Endothelial cell of umbilical vein (primary cell): ENCODE measurements around the gene CPNE5. TPM values are rescaled to one million over a fixed set of nuclear protein-coding genes. Genes with fewer than 3 reads are reported as not detected.

ENCODE experiments used
- BruUV-seq: library from RNA; stranded (reverse); fragments of 400-500 nt; replicated peaks from 2 replicates; lab custom pipeline; 2021; lab: Mats Ljungman, UMichigan
- CTCF ChIA-PET: fragments of 300-600, 350-600 bp; sonication (Branson Sonifier 250); formaldehyde crosslinking; loops from one replicate; lab custom pipeline; 2021; ENCODE audit warnings: antibody characterized with exemption, inconsistent platforms; lab: Charles Lee
- POLR2A ChIA-PET: fragments of 300-600, 350-600 bp; sonication (Branson Sonifier 250); formaldehyde crosslinking; loops from one replicate; lab custom pipeline; 2021; ENCODE audit warnings: antibody characterized with exemption, inconsistent platforms; lab: Charles Lee
- DNase-seq: peaks from one replicate; pipeline ENCODE4 v3.0.0-alpha.2; 2011; ENCODE audit warnings: low read depth, low spot score
- FAIRE-seq: peaks from 2 replicates; lab custom pipeline; 2011; peaks lifted over from hg19 to GRCh38; lab: Jason Lieb, UNC
- H2AFZ ChIP-seq: 2 replicates; pipeline ENCODE4 v1.6.0; 2012; ENCODE audit warnings: low read depth, low read length, control low read depth, inconsistent platforms
- H3K27ac ChIP-seq: 2 replicates; pipeline ENCODE4 v1.5.1; 2011; ENCODE audit warnings: low read depth, mild to moderate bottlenecking, control low read depth, low read length, moderate library complexity; ENCODE audit not compliant: insufficient read depth
- H3K27me3 ChIP-seq, 2 experiments: 2 replicates each; pipeline versions ENCODE4 v1.6.0 to v1.6.1; 2011; ENCODE audit warnings: low read length in 2 of 2, mixed read lengths in 1 of 2; ENCODE audit not compliant: control insufficient read depth in 2 of 2, insufficient read depth in 2 of 2
- H3K36me3 ChIP-seq, 2 experiments: 2 replicates in 1 of 2; 3 replicates in 1 of 2; pipeline ENCODE4 v1.5.1; 2011; ENCODE audit warnings: low read length in 2 of 2, mild to moderate bottlenecking in 1 of 2, moderate library complexity in 1 of 2; ENCODE audit not compliant: control insufficient read depth in 2 of 2, insufficient read depth in 2 of 2; ENCODE audit errors: extremely low read depth in 1 of 2
- H3K4me1 ChIP-seq: 3 replicates; pipeline ENCODE4 v1.5.1; 2011; ENCODE audit warnings: mild to moderate bottlenecking, low read length; ENCODE audit not compliant: control insufficient read depth, insufficient read depth; ENCODE audit errors: extremely low read depth
- H3K4me2 ChIP-seq: 2 replicates; pipeline ENCODE4 v1.6.1; 2011; ENCODE audit warnings: low read length, control low read depth, mixed read lengths; ENCODE audit not compliant: insufficient read depth
- H3K4me3 ChIP-seq, 3 experiments: fragments of 200-600 bp in 1 of 3; sonication (generic), shearing (Covaris generic) in 1 of 3; replicated peaks in 1 of 3; 2 replicates each; pipeline ENCODE4 v1.5.1; 2011 to 2016; ENCODE audit warnings: control low read depth in 3 of 3, low read length in 3 of 3, mild to moderate bottlenecking in 2 of 3, inconsistent platforms in 1 of 3, low read depth in 1 of 3, moderate library complexity in 1 of 3; ENCODE audit not compliant: insufficient read depth in 1 of 3
- H3K79me2 ChIP-seq: 2 replicates; pipeline ENCODE4 v1.6.0; 2012; ENCODE audit warnings: low read length, inconsistent platforms; ENCODE audit not compliant: control insufficient read depth, insufficient read depth
- H3K9ac ChIP-seq: replicated peaks from 2 replicates; pipeline ENCODE3; 2011; ENCODE audit warnings: low read length, control low read depth; ENCODE audit not compliant: insufficient read depth; ENCODE audit errors: extremely low read depth
- H3K9me1 ChIP-seq: replicated peaks from 3 replicates; pipeline ENCODE4 v1.6.0; 2011; ENCODE audit warnings: mild to moderate bottlenecking, low read length; ENCODE audit not compliant: control insufficient read depth, insufficient read depth; ENCODE audit errors: extremely low read depth
- H3K9me3 ChIP-seq: replicated peaks from 2 replicates; pipeline ENCODE4 v1.5.1; 2012; ENCODE audit warnings: low read length, inconsistent platforms; ENCODE audit not compliant: control insufficient read depth, insufficient read depth
- H4K20me1 ChIP-seq: replicated peaks from 2 replicates; pipeline ENCODE3; 2011; ENCODE audit warnings: mild to moderate bottlenecking, low read length; ENCODE audit not compliant: control insufficient read depth, insufficient read depth; ENCODE audit errors: extremely low read depth
- CTCF ChIP-seq, 2 donors: IDR thresholded peaks; 1 replicate in 1 of 2; 2 replicates in 1 of 2; pipeline ENCODE4 v1.5.1; 2011; ENCODE audit warnings: low read length in 2 of 2, mild to moderate bottlenecking in 2 of 2, moderate library complexity in 2 of 2, control low read depth in 1 of 2, inconsistent platforms in 1 of 2, low read depth in 1 of 2; ENCODE audit not compliant: insufficient read depth in 1 of 2; ENCODE audit errors: extremely low read depth in 1 of 2
- EZH2 ChIP-seq: IDR thresholded peaks from 2 replicates; pipeline ENCODE4 v1.6.1; 2012; ENCODE audit warnings: borderline replicate concordance, low read depth, mild to moderate bottlenecking, moderate library complexity, low read length, inconsistent platforms; ENCODE audit not compliant: severe bottlenecking
- FOS ChIP-seq: IDR thresholded peaks from 2 replicates; pipeline ENCODE4 v1.6.1; 2011; ENCODE audit warnings: mild to moderate bottlenecking, low read length, moderate library complexity, borderline replicate concordance; ENCODE audit not compliant: insufficient read depth
- GATA2 ChIP-seq: IDR thresholded peaks from 2 replicates; pipeline ENCODE4 v1.7.0; 2011; ENCODE audit warnings: low read depth, mild to moderate bottlenecking, moderate library complexity, mixed read lengths, low read length; ENCODE audit not compliant: insufficient read length, insufficient read depth
- JUN ChIP-seq: IDR thresholded peaks from 2 replicates; pipeline ENCODE4 v1.6.1; 2011; ENCODE audit warnings: borderline replicate concordance, low read depth; ENCODE audit not compliant: insufficient read length, insufficient read depth
- POLR2AphosphoS5 ChIP-seq: IDR thresholded peaks from 2 replicates; pipeline ENCODE4 v1.6.1; 2012; ENCODE audit warnings: low read depth, mild to moderate bottlenecking, control low read depth, low read length, moderate library complexity; ENCODE audit not compliant: insufficient read depth
- dilution Hi-C: fragments of 300-500 bp; cut with MboI; formaldehyde crosslinking; loops from one replicate; pipeline ENCODE4 v1.15.0; 2019; ENCODE audit warnings: low sequenced_read_pairs; ENCODE audit not compliant: extremely low pct_ligation_motif_present
- intact Hi-C: fragments of 100-400 bp; cut with micrococcal nuclease; formaldehyde crosslinking; loops from one replicate; pipeline ENCODE4 v1.10.0; 2022
- polyA plus RNA-seq, 4 experiments: library from polyadenylated mRNA; depleted of rRNA in 3 of 4; stranded (reverse) in 3 of 4; unstranded in 1 of 4; fragments of >200 nt; gene quantifications; 2 replicates each; pipeline versions ENCODE4 v1.2.1 to v1.2.3, GENCODE V29; 2011 to 2012; ENCODE audit warnings: missing spikeins in 1 of 4
- total RNA-seq: library from RNA; stranded (reverse); gene quantifications from 2 replicates; pipeline ENCODE4 v1.2.3, GENCODE V29; 2021
- TF ChIP-seq, protein P1 (sequence below): IDR thresholded peaks from 2 replicates; pipeline ENCODE4 v1.6.1; 2011; ENCODE audit not compliant: insufficient read depth, insufficient read length

CPNE5 gene
- total and polyA plus RNA-seq, 2 donors (not counting 3 experiments of a cell fraction or from before 2014, with no cell fraction given): 18.8 to 49.4 TPM

DNA sequence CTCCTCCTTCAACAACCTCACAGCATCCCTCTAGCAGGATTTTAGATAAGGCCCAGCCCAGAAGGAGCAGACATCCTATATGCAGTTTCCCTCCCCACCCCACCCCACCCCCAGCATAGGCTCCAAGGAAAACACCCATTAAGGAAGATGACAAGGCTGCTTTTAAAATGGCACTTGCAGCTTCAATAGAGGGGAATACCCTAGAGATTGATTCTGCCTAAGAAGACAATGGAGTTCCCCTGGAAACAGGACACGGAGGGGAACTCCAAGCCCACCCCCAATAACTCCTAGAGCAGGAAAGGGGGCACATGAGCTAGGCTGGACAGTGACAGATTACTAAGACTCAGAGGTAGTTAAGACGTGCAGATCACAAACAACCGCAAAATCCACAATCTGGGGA, 34.7 kb downstream of the CPNE5 start:
- intact Hi-C loops: no loop called here
- Histone ChIP-seq H4K20me1 (no peaks in the 10 kb centered on the region), H3K36me3 (peaks cover 0 to 5% of the 10 kb centered on the region in 2 experiments), H3K27ac (no peak overlapping the region), H3K4me3 (no peak overlapping the region), H3K9me1 (no peaks in the 10 kb centered on the region), H3K9ac (no peak overlapping the region), H3K4me2 (no peak overlapping the region), H3K9me3 (no peaks in the 10 kb centered on the region), H3K79me2 (no peaks in the 10 kb centered on the region), H3K4me1 (peaks cover 5% of the 10 kb centered on the region), H2AFZ (no peak overlapping the region), H3K27me3 (no peaks in the 10 kb centered on the region)
- ChIA-PET POLR2A (no interaction called here), CTCF (interaction anchor here (0.8 to 3.0 kb wide), 5 partner anchors 19 to 47 kb away, joined by 3 to 10 read pairs (median 3); no protein-coding TSS in a partner anchor)
- TF ChIP-seq GATA2: no peak
- TF ChIP-seq EZH2: no peak
- no peak for TF ChIP-seq POLR2AphosphoS5
- TF ChIP-seq JUN: no peak
- TF ChIP-seq, protein P1, sequence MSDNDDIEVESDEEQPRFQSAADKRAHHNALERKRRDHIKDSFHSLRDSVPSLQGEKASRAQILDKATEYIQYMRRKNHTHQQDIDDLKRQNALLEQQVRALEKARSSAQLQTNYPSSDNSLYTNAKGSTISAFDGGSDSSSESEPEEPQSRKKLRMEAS: no peak
- TF ChIP-seq CTCF (IDR thresholded peaks at IDR 0.05; ENCODE audit: extremely low read depth in 1 of 2, insufficient read depth in 1 of 2, low read depth in 1 of 2, low read length in 2 of 2): no peak
- TF ChIP-seq FOS: no peak
- dilution Hi-C loops: no loop called here
- DNase-seq (no peak), FAIRE-seq (peak; percentile 47)
- BruUV-seq: no TSS peak
